ENCODE data around the gene LRRC26.

DNA sequence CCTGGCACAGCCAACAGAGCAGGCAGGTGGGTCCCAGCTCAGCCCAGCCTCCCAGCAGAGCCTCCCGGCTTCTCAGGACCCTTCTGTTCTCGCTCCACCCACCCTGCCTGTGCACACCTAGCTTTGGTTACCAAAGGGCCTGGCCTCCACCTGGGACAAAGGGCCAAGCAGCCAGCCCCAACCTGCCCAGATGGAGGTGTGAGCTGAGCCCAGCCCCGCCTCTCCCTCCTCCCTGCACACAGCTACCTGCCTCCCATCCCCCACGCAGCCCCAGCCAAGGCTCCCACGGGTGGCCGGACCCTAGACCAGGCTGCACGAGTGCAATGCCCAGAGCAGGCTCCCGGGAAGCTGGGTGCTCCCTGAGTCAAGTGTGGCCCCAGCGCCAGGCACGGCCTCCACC, 25.1 kb upstream of the LRRC26 start:
- TF ChIP-seq POLR2A (IDR thresholded peaks at IDR 0.05; ENCODE audit: low read length): no peak
- TF ChIP-seq GATA1 (IDR thresholded peaks at IDR 0.05; ENCODE audit: low read depth, low read length): no peak

Data from erythroblast (primary cell).